GM20431 (cell line): ENCODE results near the gene DDX28.

ENCODE experiments used
- in situ Hi-C: fragments of 300-500 bp; cut with MseI, MboI; formaldehyde crosslinking; loops from one replicate; pipeline ENCODE4 v1.15.0; 2020; ENCODE audit warnings: low sequenced_read_pairs; ENCODE audit not compliant: unreplicated experiment

DDX28 gene

GRCh38 chr16:68022728-68023537 is at the start of gene DDX28, which contains the start of gene DUS2:
DDX28 (minus strand) TSS chr16:68023232; CDS start chr16:68023202, 30 bp downstream.
DUS2 (plus strand) TSS chr16:68023284; CDS start chr16:68038024, 14,740 bp downstream.
- in situ Hi-C loops = no loop called here

- in situ Hi-C loops = no loop called here
Measured at GRCh38 chr16:68072038-68072695, 49.1 kb upstream of the DDX28 start.

- in situ Hi-C loops = no loop called here
Measured at GRCh38 chr16:68071518-68071901, 48.5 kb upstream of the DDX28 start.

GRCh38 chr16:68070806-68071517 is 47.9 kb upstream of the DDX28 start:
- in situ Hi-C loops = no loop called here

GRCh38 chr16:68070249-68070730 is 47.3 kb upstream of the DDX28 start:
- in situ Hi-C loops = no loop called here

- in situ Hi-C loops = no loop called here
Measured at GRCh38 chr16:68069511-68070248, 46.6 kb upstream of the DDX28 start.

- in situ Hi-C loops = no loop called here
Measured at GRCh38 chr16:68068926-68069325, 45.9 kb upstream of the DDX28 start.

GRCh38 chr16:68066763-68067162 is 43.7 kb upstream of the DDX28 start:
- in situ Hi-C loops = no loop called here

GRCh38 chr16:68065716-68066305 is 42.8 kb upstream of the DDX28 start:
- in situ Hi-C loops = no loop called here

- in situ Hi-C loops = no loop called here
Measured at GRCh38 chr16:68064791-68065365, 41.8 kb upstream of the DDX28 start.

- in situ Hi-C loops = no loop called here
Measured at GRCh38 chr16:68062910-68063393, 39.9 kb upstream of the DDX28 start.

- in situ Hi-C loops = no loop called here
Measured at GRCh38 chr16:68061396-68061795, 38.4 kb upstream of the DDX28 start.

GRCh38 chr16:68059804-68060203 is 36.8 kb upstream of the DDX28 start:
- in situ Hi-C loops = no loop called here

GRCh38 chr16:68055395-68055794 is 32.4 kb upstream of the DDX28 start:
- in situ Hi-C loops = no loop called here

GRCh38 chr16:68049449-68049848 is 26.4 kb upstream of the DDX28 start:
- in situ Hi-C loops = no loop called here

GRCh38 chr16:68047987-68048386 is 25.0 kb upstream of the DDX28 start:
- in situ Hi-C loops = no loop called here

GRCh38 chr16:68046106-68046505 is 23.1 kb upstream of the DDX28 start:
- in situ Hi-C loops = no loop called here

- in situ Hi-C loops = no loop called here
Measured at GRCh38 chr16:68041783-68042182, 18.8 kb upstream of the DDX28 start.
